A673 (cell line): ENCODE results near the gene SPATA16.
"Not testable (repeated sequence)": the region's sequence is repeated elsewhere in the genome, so short reads cannot be mapped to it uniquely, and the experiment has no call there.

Experiments
- CTCF ChIP-seq: fragments of 300-800, 200-600 bp; sonication (generic); conservative IDR thresholded peaks from 2 replicates; pipeline ENCODE4 v1.5.1; 2017; ENCODE audit warnings: low read depth, mild to moderate bottlenecking, antibody characterized with exemption, low read length, moderate library complexity, mixed read lengths
- EZH2 ChIP-seq: fragments of 200-600 bp; sonication (generic); IDR thresholded peaks from 2 replicates; pipeline ENCODE4 v1.6.1; 2017; ENCODE audit warnings: borderline replicate concordance, low read depth, mild to moderate bottlenecking, mixed read lengths, antibody characterized with exemption, low read length; ENCODE audit not compliant: poor library complexity, severe bottlenecking

- not testable (repeated sequence) for TF ChIP-seq CTCF, EZH2
Measured at GRCh38 chr3:172866726-172867350, 274.2 kb downstream of the SPATA16 start.
